ENCODE measurements around the gene OPCML.

The OPCML gene

DNA sequence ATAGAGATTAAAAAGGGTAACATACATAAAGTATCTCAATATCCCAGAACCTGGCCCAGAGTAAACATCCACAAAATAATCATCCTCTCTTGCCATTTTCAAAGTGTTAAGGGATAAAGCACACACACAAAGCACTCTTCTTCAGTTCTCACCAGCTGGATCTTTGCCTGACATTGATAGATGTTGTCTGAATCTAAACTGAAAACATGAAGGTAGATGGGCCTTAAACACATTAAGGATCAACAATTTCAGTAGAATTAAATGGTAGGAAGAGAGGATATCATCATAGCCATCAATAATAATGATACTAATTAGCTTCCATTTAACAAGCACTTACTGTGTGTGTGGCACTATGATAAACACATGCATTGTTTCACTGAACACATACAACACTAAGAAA is 261.1 kb downstream of the OPCML start:
- no peak overlapping the region for H3K27ac Mint-ChIP-seq
- H3K9me3 Mint-ChIP-seq: peaks cover 5% of the 10 kb centered on the region
- no peak for TF ChIP-seq CTCF (IDR thresholded peaks at IDR 0.05; ENCODE audit: unreplicated experiment in 3 of 3)
- no peak overlapping the region for H3K4me3 Mint-ChIP-seq
- H3K27me3 Mint-ChIP-seq (ENCODE audit: low read depth): peaks cover 19% of the 10 kb centered on the region
- H3K36me3 Mint-ChIP-seq (ENCODE audit: low read depth): no peaks in the 10 kb centered on the region
- no peaks in the 10 kb centered on the region for H3K4me1 Mint-ChIP-seq

GRCh38 chr11:133269267-133269666 is 263.0 kb downstream of the OPCML start:
- Mint-ChIP-seq H3K27me3 (ENCODE audit: low read depth) (peaks cover 32% of the 10 kb centered on the region), H3K27ac (no peak overlapping the region), H3K4me1 (no peaks in the 10 kb centered on the region), H3K4me3 (no peak overlapping the region), H3K9me3 (peaks cover 5% of the 10 kb centered on the region), H3K36me3 (ENCODE audit: low read depth) (no peaks in the 10 kb centered on the region)
- TF ChIP-seq CTCF (IDR thresholded peaks at IDR 0.05; ENCODE audit: unreplicated experiment in 3 of 3): no peak

DNA sequence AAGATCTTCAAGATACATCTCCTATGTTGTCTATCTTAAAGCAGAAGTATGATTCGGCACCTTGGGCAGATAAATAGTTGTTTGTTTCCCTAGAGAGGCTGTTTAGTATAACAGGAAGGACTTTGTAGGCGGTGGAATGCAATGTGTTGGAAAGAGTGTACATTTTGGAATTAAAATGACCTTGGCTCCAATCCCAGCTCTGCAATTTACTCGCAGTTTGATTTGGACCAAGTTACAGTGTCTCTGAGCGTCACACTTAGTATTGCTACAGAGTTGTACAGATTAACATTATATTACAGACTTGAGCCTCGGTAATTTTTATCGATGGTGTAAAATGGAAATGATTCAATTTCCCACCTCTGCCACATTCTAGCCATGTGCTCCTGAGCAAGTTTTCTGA is 265.3 kb downstream of the OPCML start:
- Mint-ChIP-seq H3K4me1 (no peaks in the 10 kb centered on the region), H3K27ac (no peak overlapping the region), H3K27me3 (ENCODE audit: low read depth) (peaks cover 35% of the 10 kb centered on the region), H3K9me3 (peaks cover 5% of the 10 kb centered on the region), H3K36me3 (ENCODE audit: low read depth) (no peaks in the 10 kb centered on the region), H3K4me3 (no peak overlapping the region)
- no peak for TF ChIP-seq CTCF (IDR thresholded peaks at IDR 0.05; ENCODE audit: unreplicated experiment in 3 of 3)

GRCh38 chr11:133265530-133266035 is 266.7 kb downstream of the OPCML start:
- H3K27me3 Mint-ChIP-seq (ENCODE audit: low read depth): peaks cover 35% of the 10 kb centered on the region
- H3K9me3 Mint-ChIP-seq: peaks cover 5% of the 10 kb centered on the region
- H3K27ac Mint-ChIP-seq: no peak overlapping the region
- no peaks in the 10 kb centered on the region for H3K4me1 Mint-ChIP-seq
- H3K4me3 Mint-ChIP-seq: no peak overlapping the region
- H3K36me3 Mint-ChIP-seq (ENCODE audit: low read depth): no peaks in the 10 kb centered on the region
- TF ChIP-seq CTCF (IDR thresholded peaks at IDR 0.05; ENCODE audit: unreplicated experiment in 3 of 3): no peak

GRCh38 chr11:133263332-133263731 is 269.0 kb downstream of the OPCML start:
- no peaks in the 10 kb centered on the region for H3K36me3 Mint-ChIP-seq (ENCODE audit: low read depth)
- H3K4me3 Mint-ChIP-seq: no peak overlapping the region
- TF ChIP-seq CTCF (IDR thresholded peaks at IDR 0.05; ENCODE audit: unreplicated experiment in 3 of 3): no peak
- H3K27me3 Mint-ChIP-seq (ENCODE audit: low read depth): peaks cover 35% of the 10 kb centered on the region
- H3K9me3 Mint-ChIP-seq: peaks cover 5% of the 10 kb centered on the region
- H3K4me1 Mint-ChIP-seq: no peaks in the 10 kb centered on the region
- no peak overlapping the region for H3K27ac Mint-ChIP-seq

- Mint-ChIP-seq H3K36me3 (ENCODE audit: low read depth) (no peaks in the 10 kb centered on the region), H3K4me1 (no peaks in the 10 kb centered on the region), H3K4me3 (no peak overlapping the region), H3K27ac (no peak overlapping the region), H3K27me3 (ENCODE audit: low read depth) (peaks cover 18% of the 10 kb centered on the region), H3K9me3 (peaks cover 3% of the 10 kb centered on the region)
- no peak for TF ChIP-seq CTCF (IDR thresholded peaks at IDR 0.05; ENCODE audit: unreplicated experiment in 3 of 3)
Measured at GRCh38 chr11:133258751-133259150, 273.6 kb downstream of the OPCML start.
